ENCODE measurements around the gene MED14. TPM values are rescaled to one million over a fixed set of nuclear protein-coding genes. Genes with fewer than 3 reads are reported as not detected.

The MED14 gene
- total and polyA plus RNA-seq, 2 of the 8 experiments (the other 6 are each of a cell fraction or from before 2014, with no cell fraction given), result 79.7 to 117 TPM

- H3K9me3 ChIP-seq (ENCODE audit: insufficient read depth in 2 of 2, low read depth in 1 of 2, low read length in 1 of 2), result no peaks in the 10 kb centered on the region
- H3K27me3 ChIP-seq (replicated peaks in 1 of 4; ENCODE audit: control insufficient read depth in 3 of 4, extremely low read depth in 1 of 4, insufficient read depth in 3 of 4, low read length in 3 of 4), result no peaks in the 10 kb centered on the region
- H3K27ac ChIP-seq (ENCODE audit: low read depth, low read length), result no peak overlapping the region
- no peak overlapping the region for H3K4ac ChIP-seq (replicated peaks; ENCODE audit: insufficient read length, low read depth, low read length)
- H2BK120ac ChIP-seq (replicated peaks; ENCODE audit: low read depth, low read length), result no peak overlapping the region
- no peak overlapping the region for H2AFZ ChIP-seq (ENCODE audit: low read length)
- H3K36me3 ChIP-seq (ENCODE audit: control insufficient read depth in 2 of 4, insufficient read depth in 4 of 4, low read length in 3 of 4), result no peaks in the 10 kb centered on the region
- H2BK12ac ChIP-seq (ENCODE audit: low read depth, low read length), result no peak overlapping the region
- H3K79me1 ChIP-seq (ENCODE audit: low read depth, low read length), result no peaks in the 10 kb centered on the region
- H2BK20ac ChIP-seq (ENCODE audit: low read length), result no peak overlapping the region
- H3K4me1 ChIP-seq (replicated peaks in 1 of 4; ENCODE audit: control insufficient read depth in 3 of 4, insufficient read depth in 4 of 4, low read length in 3 of 4), result peaks cover 0 to 5% (median 1%) of the 10 kb centered on the region in 4 experiments; a peak in 3 of 7 replicates
- no peaks in the 10 kb centered on the region for H3K23me2 ChIP-seq (ENCODE audit: low read depth, low read length)
- H3K56ac ChIP-seq (replicated peaks; ENCODE audit: insufficient read length, low read depth, low read length), result no peak overlapping the region
- no peak overlapping the region for H4K8ac ChIP-seq (ENCODE audit: extremely low read depth, insufficient read depth, low read length)
- H3K79me2 ChIP-seq (ENCODE audit: control insufficient read depth in 1 of 2, insufficient read depth in 2 of 2, low read length in 2 of 2), result no peaks in the 10 kb centered on the region
- no peaks in the 10 kb centered on the region for H4K20me1 ChIP-seq (replicated peaks in 1 of 2; ENCODE audit: control insufficient read depth in 1 of 2, insufficient read depth in 2 of 2, low read length in 2 of 2)
- no peak overlapping the region for H3K9ac ChIP-seq (replicated peaks in 1 of 4; ENCODE audit: extremely low read depth in 1 of 4, low read depth in 3 of 4, low read length in 3 of 4)
- H3K18ac ChIP-seq (ENCODE audit: extremely low read depth, low read length), result no peak overlapping the region
- no peak overlapping the region for H2AK5ac ChIP-seq (ENCODE audit: low read depth, low read length)
- ChIA-PET CTCF (ENCODE audit: partially characterized antibody) (no interaction called here), POLR2A (ENCODE audit: partially characterized antibody) (no interaction called here)
- H2BK5ac ChIP-seq (ENCODE audit: low read depth, low read length), result no peak overlapping the region
- H2BK15ac ChIP-seq (ENCODE audit: low read length), result no peak overlapping the region
- H3K14ac ChIP-seq (ENCODE audit: insufficient read length), result no peak overlapping the region
- H3K4me2 ChIP-seq (ENCODE audit: insufficient read depth in 1 of 2, low read depth in 2 of 2, low read length in 2 of 2), result no peak overlapping the region
- no peak overlapping the region for H3K23ac ChIP-seq (ENCODE audit: insufficient read length)
- no peak overlapping the region for H3K4me3 ChIP-seq (ENCODE audit: extremely low read depth in 1 of 4, insufficient read depth in 2 of 4, low read depth in 3 of 4, low read length in 4 of 4)
- H4K91ac ChIP-seq (replicated peaks; ENCODE audit: insufficient read length, low read length), result no peak overlapping the region
- no peak for FAIRE-seq
- H4K5ac ChIP-seq (ENCODE audit: insufficient read length, low read depth, low read length), result no peak overlapping the region
- WGBS, 2 experiments (ENCODE audit: extremely low coverage in 1 of 2, insufficient coverage in 1 of 2, insufficient read length in 1 of 2, insufficient replicate concordance in 2 of 2, low coverage in 1 of 2, low lambda C conversion rate in 2 of 2, missing lambda C conversion rate in 1 of 2), result 91% methylated on average over 1 of the region's 1 CpG; no CpG with 5 or more reads in 1 of the 2 experiments
- no peak for DNase-seq (ENCODE audit: low read depth in 1 of 2, low spot score in 2 of 2)
- TF ChIP-seq KDM4A (IDR thresholded peaks at IDR 0.05; ENCODE audit: low read depth, low read length, severe bottlenecking) (no peak), FOSL1 (IDR thresholded peaks at IDR 0.05; ENCODE audit: insufficient read depth, low read depth, low read length) (no peak), CBX8 (IDR thresholded peaks at IDR 0.05; ENCODE audit: borderline replicate concordance, low read depth, low read length) (no peak), USF2 (IDR thresholded peaks at IDR 0.05; ENCODE audit: low read length) (no peak), SIN3A (conservative IDR thresholded peaks at IDR 0.05 in 1 of 2, IDR thresholded peaks at IDR 0.05 in 1 of 2; ENCODE audit: low read depth in 1 of 2, low read length in 2 of 2) (no peak), CTBP2 (IDR thresholded peaks at IDR 0.05; ENCODE audit: borderline replicate concordance, insufficient read depth, insufficient read length, low read length) (no peak), SUZ12 (IDR thresholded peaks at IDR 0.05; ENCODE audit: low read length) (no peak), POLR2A (IDR thresholded peaks at IDR 0.05; ENCODE audit: control extremely low read depth in 1 of 2, low read depth in 2 of 2, low read length in 2 of 2) (no peak), EGR1 (IDR thresholded peaks at IDR 0.05; ENCODE audit: borderline replicate concordance, low read depth, low read length) (no peak), ATF2 (IDR thresholded peaks at IDR 0.05; ENCODE audit: low read length) (no peak), HDAC2 (IDR thresholded peaks at IDR 0.05; ENCODE audit: borderline replicate concordance in 1 of 2, low read depth in 2 of 2, low read length in 2 of 2) (no peak)
These were observed 21.7 kb upstream of the MED14 start for GRCh38 chrX:40757058-40757457.
